ES-I3 (cell line): ENCODE measurements around the gene TMEM119.
"Not testable (repeated sequence)": the region's sequence is repeated elsewhere in the genome, so short reads cannot be mapped to it uniquely, and the experiment has no call there.

Experiments used
- H3K36me3 ChIP-seq: 2 replicates; pipeline ENCODE4 v1.6.1; 2013; ENCODE audit warnings: mild to moderate bottlenecking, low read length, control low read depth, moderate library complexity; ENCODE audit not compliant: insufficient read depth
- H3K4me1 ChIP-seq: 2 replicates; pipeline ENCODE4 v1.6.1; 2013; ENCODE audit warnings: mild to moderate bottlenecking, control low read depth, low read length; ENCODE audit not compliant: insufficient read depth
- H3K9ac ChIP-seq: 2 replicates; pipeline ENCODE4 v1.6.1; 2013; ENCODE audit warnings: low read depth, mild to moderate bottlenecking, low read length, moderate library complexity
- H3K9me3 ChIP-seq: 2 replicates; pipeline ENCODE4 v1.6.1; 2013; ENCODE audit warnings: mild to moderate bottlenecking, low read length, moderate library complexity; ENCODE audit not compliant: control insufficient read depth, insufficient read depth

Gene TMEM119

GRCh38 chr12:108565976-108566375 lies 31.9 kb downstream of the TMEM119 start:
- Histone ChIP-seq H3K9ac (no peak overlapping the region), H3K36me3 (peaks cover 23% of the 10 kb centered on the region), H3K4me1 (0 out of 2 replicates have a peak, but pooled peaks cover 4% of the 10 kb centered on the region), H3K9me3 (no peaks in the 10 kb centered on the region)

DNA sequence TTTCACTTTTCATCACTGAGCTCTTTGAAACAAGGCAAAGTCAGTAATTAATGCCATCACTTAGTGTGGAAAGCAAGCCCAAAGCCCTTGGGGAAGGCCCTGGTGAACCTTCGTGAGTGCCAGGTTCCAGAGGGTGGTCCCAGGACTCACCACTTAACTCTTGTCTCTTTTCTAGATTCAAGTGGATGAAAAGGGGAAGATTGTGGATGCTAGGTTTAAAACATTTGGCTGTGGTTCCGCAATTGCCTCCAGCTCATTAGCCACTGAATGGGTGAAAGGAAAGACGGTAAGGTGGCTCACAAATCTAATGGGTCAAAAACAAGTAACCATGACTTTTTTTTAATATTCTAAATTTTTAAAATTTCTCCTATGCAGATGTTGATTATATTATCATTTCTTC lies 32.7 kb downstream of the TMEM119 start:
- peaks cover 23% of the 10 kb centered on the region for H3K36me3 ChIP-seq
- 0 out of 2 replicates have a peak, but pooled peaks cover 4% of the 10 kb centered on the region for H3K4me1 ChIP-seq
- H3K9ac ChIP-seq: no peak overlapping the region

DNA sequence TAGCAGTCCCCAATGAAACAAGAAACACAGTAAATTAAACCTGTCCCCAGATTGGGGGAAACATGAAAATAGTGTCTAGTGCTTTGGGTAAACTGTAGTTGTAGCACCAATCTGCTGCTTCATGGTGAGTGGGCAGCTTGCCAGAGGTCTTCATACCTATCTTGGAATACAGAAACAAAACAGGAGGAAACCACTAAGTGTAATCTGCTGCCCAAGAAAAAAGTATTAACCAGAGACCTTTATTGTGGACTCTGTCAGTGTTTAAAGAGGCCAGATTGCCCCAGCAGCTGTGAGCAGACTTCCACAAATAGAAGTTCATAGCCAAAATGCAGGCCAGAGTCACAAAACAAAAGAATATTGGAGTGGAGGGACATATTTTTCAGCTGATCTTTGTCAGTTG lies 33.2 kb downstream of the TMEM119 start:
- Histone ChIP-seq H3K9me3 (no peaks in the 10 kb centered on the region), H3K4me1 (0 out of 2 replicates have a peak, but pooled peaks cover 4% of the 10 kb centered on the region), H3K9ac (no peak overlapping the region), H3K36me3 (peaks cover 23% of the 10 kb centered on the region)

More for the DNA sequence above, 32.7 kb downstream of the TMEM119 start:
- H3K9me3 ChIP-seq: no peaks in the 10 kb centered on the region

- no peak overlapping the region for H3K9ac ChIP-seq
- H3K9me3 ChIP-seq: no peaks in the 10 kb centered on the region
- H3K36me3 ChIP-seq: peaks cover 23% of the 10 kb centered on the region
- 0 out of 2 replicates have a peak, but pooled peaks cover 4% of the 10 kb centered on the region for H3K4me1 ChIP-seq
These were observed 34.1 kb downstream of the TMEM119 start for GRCh38 chr12:108563804-108564151.

- H3K36me3 ChIP-seq: peaks cover 23% of the 10 kb centered on the region
These were observed 34.6 kb downstream of the TMEM119 start for GRCh38 chr12:108563136-108563803.

DNA sequence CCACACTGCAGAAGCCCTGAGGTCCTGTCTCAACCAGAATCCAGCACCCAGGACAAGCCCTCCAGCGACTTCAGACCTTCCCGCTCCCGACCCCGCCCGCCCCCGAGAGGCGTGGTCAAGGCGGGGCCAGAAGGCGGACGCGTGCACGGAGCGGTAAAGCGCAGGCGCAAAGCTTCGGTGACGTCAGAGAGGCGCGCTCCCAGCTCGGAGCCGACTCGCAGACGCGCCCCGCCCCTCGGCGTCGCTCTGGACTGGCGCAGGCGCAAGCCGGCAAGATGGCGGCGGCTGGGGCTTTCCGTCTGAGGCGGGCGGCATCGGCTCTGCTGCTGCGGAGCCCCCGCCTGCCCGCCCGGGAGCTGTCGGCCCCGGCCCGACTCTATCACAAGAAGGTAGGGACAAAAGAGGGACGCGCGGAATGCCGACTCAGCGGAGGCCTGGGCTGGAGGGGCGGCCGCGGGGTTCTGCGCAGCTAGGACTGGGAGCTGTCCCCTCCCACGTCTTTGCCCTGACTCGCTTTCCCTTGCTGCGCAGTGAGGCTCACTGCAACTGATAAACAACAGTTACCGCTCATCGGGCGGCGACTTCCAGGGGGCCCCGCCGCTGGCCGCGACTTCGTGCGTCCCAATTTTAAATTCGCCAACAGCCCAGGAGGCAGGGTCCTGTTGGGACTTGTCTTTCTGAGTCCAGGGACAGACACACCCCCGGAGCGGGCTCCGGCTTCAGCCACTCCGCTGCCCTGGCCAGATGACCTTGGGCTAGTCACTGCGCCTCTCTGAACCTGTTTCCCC lies 35.3 kb downstream of the TMEM119 start, which contains the start of gene ISCU:
ISCU (plus strand) TSS at position 249 of the 788 bp plus-strand sequence; CDS start at position 276, 27 bp downstream.
- peaks cover 19% of the 10 kb centered on the region for H3K36me3 ChIP-seq
- peak within 1 kb of the TSS; percentile 94 for H3K9ac ChIP-seq
- H3K4me1 ChIP-seq: 0 out of 2 replicates have a peak, but pooled peaks cover 4% of the 10 kb centered on the region
- no peaks in the 10 kb centered on the region for H3K9me3 ChIP-seq

More at GRCh38 chr12:108563136-108563803, 34.6 kb downstream of the TMEM119 start:
- peak overlapping the region; percentile 94 for H3K9ac ChIP-seq
- H3K4me1 ChIP-seq: 0 out of 2 replicates have a peak, but pooled peaks cover 4% of the 10 kb centered on the region
- H3K9me3 ChIP-seq: no peaks in the 10 kb centered on the region

- H3K9ac ChIP-seq: peak overlapping the region; percentile 94
- H3K36me3 ChIP-seq: peaks cover 14% of the 10 kb centered on the region
- H3K9me3 ChIP-seq: no peaks in the 10 kb centered on the region
- H3K4me1 ChIP-seq: 0 out of 2 replicates have a peak, but pooled peaks cover 4% of the 10 kb centered on the region
These were observed 36.0 kb downstream of the TMEM119 start for GRCh38 chr12:108561852-108562347.

GRCh38 chr12:108560752-108561719 lies 36.8 kb downstream of the TMEM119 start, which contains the start of gene SART3:
SART3 (minus strand) TSS chr12:108561173; CDS start chr12:108561154, 19 bp downstream.
- H3K9me3 ChIP-seq: no peaks in the 10 kb centered on the region
- peaks cover 14% of the 10 kb centered on the region for H3K36me3 ChIP-seq
- H3K9ac ChIP-seq: peak within 1 kb of the TSS; percentile 94
- 0 out of 2 replicates have a peak, but pooled peaks cover 4% of the 10 kb centered on the region for H3K4me1 ChIP-seq

GRCh38 chr12:108560321-108560721 lies 37.6 kb downstream of the TMEM119 start:
- Histone ChIP-seq H3K9ac (peak overlapping the region; percentile 94), H3K4me1 (0 out of 2 replicates have a peak, but pooled peaks cover 4% of the 10 kb centered on the region), H3K9me3 (no peaks in the 10 kb centered on the region), H3K36me3 (peaks cover 14% of the 10 kb centered on the region)

GRCh38 chr12:108559748-108560147 lies 38.1 kb downstream of the TMEM119 start:
- Histone ChIP-seq H3K36me3 (peaks cover 8% of the 10 kb centered on the region), H3K9ac (peak overlapping the region; percentile 94), H3K9me3 (no peaks in the 10 kb centered on the region), H3K4me1 (0 out of 2 replicates have a peak, but pooled peaks cover 4% of the 10 kb centered on the region)

DNA sequence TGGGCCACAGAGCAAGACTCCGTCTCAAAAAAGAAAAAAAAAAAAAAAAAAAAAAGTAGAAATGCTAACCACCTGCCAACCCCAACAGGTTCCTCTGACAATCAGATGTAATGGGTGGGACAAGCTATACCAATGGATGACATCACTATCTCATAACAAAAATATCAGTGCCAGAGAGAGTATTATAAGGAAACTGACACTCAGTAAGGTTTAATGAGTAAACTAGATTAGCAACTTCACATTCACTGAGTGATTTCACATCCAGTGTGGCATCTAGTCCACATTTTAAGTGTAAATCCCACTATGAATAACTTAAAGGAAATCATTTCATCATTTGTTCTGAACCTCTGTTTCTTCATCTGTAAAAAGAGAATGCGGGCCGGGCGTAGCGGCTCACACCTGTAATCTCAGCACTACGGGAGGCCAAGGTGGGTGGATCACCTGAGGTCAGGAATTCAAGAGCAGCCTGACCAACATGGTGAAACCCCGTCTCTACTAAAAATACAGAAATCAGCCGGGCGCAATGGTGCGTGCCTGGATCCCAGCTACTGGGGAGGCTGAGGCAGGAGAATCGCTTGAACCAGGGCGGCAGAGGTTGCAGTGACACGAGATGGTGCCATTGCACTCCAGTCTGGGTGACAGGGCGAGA lies 38.8 kb downstream of the TMEM119 start:
- no peaks in the 10 kb centered on the region for H3K9me3 ChIP-seq
- H3K4me1 ChIP-seq: 0 out of 2 replicates have a peak, but pooled peaks cover 4% of the 10 kb centered on the region
- H3K36me3 ChIP-seq: peaks cover 2% of the 10 kb centered on the region
- no peak overlapping the region for H3K9ac ChIP-seq

DNA sequence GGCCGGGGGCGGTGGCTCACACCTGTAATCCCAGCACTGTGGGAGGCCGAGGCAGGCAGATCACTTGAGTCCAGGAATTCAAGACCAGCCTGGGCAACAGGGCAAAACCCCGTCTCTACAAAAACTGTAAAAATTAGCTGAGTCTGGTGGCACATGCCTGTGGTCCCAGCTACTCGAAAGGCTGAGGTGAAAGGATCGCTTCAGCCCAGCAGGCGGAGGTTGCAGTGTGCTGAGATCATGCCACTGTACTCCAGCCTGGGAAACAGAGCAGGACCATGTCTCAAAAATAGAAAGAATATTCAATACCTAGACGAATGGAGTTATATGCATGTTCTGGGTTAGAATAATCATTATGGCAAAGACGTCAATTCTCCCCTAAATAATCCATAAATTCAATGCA lies 42.5 kb downstream of the TMEM119 start:
- H3K4me1 ChIP-seq, H3K36me3 ChIP-seq, H3K9ac ChIP-seq, H3K9me3 ChIP-seq: not testable (repeated sequence)

DNA sequence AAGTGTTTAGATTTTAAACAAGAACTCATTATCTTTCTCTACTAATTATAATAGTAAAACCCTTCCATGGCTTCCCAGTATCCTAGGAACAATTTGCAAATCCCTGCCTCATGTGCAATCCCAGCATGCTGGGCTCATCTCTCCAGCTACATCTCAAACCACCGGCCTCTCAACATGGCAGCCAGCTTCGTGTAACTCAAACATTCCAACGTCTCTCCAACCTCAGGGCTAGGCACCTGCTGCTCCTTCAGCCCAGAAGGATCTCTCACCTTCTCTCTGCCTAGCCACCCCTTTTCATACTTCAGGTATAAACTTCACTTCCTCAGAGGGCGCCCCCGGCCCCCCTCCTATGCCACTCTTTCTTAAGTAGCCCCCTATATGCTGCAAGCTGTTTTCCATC lies 44.1 kb downstream of the TMEM119 start:
- no peak overlapping the region for H3K9ac ChIP-seq
- no peaks in the 10 kb centered on the region for H3K4me1 ChIP-seq
- no peaks in the 10 kb centered on the region; the same call in 1 of the 2 replicates for H3K36me3 ChIP-seq
- H3K9me3 ChIP-seq: no peaks in the 10 kb centered on the region
